NCI-H1048 (cell line): Measurements from ENCODE around the gene ZMYM1.
"Not testable (repeated sequence)": the region's sequence is repeated elsewhere in the genome, so short reads cannot be mapped to it uniquely, and the experiment has no call there.

Source experiments
- DNase-seq: peaks from one replicate; lab custom pipeline; 2025; lab: John Stamatoyannopoulos, UW

Gene ZMYM1

DNA sequence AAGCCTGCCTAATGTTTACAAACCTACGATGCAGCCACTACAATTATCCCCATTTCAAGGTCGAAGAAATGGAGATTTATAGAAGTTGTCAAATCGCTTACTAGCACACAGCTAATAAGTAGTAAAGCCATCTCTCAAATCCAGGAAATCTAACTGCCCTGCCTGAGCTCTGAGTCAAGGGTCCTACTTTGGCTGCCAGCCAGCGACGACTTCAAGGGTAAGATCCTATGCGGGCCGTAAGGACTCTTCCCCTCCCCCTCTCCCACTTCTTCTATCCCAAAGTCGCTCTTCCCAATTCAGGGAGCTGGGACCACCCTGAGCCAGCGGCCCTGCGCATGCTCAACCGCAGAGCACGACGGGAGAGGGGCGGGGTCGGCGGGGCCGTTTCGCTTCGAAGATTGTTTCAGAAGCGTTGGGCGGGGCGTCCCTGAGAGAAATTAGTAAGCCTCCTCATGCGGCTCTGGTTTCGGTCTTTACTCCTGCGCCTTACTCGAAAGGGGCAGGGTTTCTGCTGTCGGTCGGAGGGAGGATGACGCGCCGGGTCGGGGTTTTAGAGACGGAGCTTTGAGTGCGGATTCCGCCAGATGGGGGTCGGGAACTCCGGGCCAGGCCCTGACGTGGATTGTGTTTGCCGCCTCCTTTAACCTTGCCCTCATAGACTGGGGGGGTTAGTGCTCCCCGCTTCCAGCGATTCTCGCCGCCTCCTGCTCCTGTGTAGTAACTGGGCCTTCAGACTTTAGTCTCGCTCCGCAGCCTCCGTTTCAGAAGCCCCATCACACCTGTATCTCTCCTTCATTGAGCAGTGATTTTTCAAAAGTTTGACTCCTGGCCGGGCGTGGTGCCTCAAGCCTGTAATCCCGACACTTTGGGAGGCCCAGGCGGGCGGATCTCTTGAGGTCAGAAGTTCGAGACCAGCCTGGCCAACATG, at the start of gene ZMYM1:
ZMYM1 (plus strand) TSS at position 383 of the 928 bp plus-strand sequence. CDS start 14,603 bp downstream, outside the sequence.
- DNase-seq = peak; percentile 62

DNA sequence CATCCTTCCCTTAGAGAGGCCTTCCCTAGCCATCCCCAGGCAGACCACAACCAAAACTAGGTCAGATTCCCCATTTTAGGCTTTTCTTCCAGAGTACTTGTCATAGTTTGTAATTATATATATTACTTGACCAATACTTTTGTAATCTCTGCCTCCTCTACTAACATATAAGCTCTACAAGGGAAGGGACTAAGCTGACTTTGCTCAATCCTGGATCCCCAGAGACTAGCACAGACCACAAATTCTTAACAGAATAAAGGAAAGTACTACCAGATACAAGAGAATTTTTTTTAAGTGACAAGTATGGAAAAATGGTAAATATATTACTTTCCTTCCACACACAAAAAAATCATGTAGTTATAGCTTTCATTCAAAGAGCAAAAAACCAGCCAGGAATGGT, 49.4 kb upstream of the ZMYM1 start:
- DNase-seq = no peak

DNA sequence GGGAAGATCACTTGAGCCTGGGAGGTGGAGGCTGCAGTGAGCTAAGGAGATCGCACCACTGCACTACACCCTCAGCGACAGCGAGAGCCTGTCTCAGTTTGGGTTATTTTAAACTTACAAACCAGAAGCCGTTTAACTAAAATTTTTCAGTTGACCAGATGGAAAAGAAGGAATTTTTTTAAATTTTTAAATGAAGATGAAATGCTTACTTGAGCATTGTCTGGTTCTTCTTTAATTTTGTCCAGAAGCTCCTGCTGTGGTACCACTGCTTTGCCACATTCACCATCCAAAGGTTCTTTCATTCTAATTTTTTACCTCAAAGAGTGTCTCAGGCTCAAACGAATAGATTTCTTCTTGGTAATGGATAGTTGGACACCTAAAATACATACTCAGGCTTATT, 48.8 kb upstream of the ZMYM1 start:
- no peak for DNase-seq

DNA sequence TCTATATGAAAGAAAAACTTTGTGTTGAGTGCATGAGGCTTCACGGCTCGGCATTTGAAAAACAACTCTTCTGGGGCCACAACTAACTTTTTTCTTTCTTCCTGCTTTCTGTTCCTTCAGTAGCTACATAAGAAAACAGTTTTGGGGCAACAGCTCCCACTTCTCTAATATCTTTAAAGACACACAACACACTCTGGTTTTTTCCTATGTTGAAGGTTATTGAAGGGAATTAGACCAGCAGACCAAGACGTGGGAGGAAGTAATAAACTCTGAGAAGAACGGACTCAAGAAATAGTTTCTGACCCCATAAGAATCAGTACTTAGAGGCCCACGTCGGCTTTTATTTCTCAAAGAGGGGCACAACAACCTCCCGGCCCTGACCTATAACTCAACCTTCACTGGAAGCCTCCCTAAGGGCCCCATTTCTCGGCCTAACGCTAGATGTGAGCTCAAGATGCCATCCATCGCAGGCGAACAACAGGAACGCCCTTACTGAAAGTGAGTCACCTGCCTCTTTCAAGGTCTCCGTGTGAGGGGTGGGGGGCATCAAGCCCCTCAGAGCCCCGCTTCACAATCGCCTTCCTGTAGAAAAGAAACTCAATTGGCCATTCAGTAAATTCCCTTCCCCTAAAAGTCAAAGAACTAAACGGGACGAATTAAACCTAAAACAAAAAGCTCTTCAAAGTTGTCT, 48.3 kb upstream of the ZMYM1 start:
- DNase-seq = no peak

DNA sequence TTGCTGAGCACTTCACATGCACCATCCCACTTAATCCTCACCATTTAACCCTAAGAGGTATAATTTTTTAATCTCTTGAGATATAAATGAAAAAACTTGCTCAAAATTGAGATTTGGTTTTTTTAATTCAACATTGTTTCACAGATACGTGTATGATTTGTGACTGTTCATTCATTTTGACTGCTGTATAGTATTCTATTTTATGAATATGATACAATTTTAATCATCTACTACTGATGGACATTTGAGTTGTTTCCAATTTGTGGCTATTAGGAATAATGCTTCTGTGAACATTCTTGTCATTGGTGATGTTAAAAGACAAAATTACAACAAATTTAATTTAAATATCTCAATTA, 46.8 kb upstream of the ZMYM1 start:
- DNase-seq = no peak

DNA sequence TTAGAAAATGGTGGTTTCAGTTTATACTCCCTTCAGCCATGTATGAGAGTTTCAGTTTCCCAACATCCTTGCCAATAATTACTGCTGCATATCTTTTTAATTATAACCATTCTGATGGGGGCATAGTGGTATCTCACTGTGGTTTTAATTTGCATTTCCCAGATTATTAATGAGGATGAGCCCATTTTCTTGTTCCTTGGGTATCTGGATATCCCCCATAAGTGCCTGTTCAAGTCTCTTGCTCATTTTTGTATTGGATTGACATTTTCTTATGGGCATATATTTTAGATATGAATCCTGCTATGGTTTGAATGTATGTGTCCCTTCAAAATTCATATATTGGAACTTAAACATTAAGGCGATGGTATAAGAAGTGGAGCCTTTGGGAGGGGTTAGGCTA, 45.8 kb upstream of the ZMYM1 start:
- DNase-seq = no peak

DNA sequence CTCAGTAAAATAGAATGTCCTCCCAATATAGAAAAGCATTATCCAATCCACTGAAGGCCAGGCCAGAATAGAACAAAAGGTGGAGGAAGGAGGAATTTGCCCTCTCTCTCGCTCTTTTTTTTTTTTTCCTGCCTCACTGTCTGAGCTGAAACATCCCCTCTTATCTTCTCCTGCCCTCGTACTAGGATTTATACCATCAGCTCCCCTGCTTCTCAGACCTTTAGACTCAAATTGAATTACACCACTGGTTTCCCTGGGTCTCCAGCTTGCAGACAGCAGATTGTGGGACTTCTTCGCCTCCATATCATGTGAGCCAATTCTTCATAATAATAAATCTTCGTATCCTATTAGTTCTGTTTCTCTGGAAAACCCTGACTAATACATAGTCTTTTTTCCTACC, 42.6 kb upstream of the ZMYM1 start:
- DNase-seq = no peak

DNA sequence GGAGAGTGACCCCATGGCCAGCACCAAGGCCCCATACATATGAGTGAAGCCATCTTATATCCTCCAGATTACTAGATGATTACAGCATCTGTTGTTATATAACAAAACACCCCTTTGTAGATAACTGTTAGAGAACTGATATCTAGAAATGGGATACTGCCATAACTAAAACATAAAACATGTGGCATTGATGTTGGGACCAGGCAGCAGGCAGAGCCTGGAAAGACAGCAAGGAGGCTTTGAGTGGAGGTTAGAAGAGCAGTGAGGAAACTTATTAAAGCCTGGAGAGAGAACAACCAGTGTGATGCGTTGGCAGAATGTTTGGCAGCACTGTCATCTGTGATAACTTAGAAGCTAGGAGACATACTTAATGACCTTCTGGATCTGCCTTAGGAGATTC, 42.0 kb upstream of the ZMYM1 start:
- DNase-seq = no peak

DNA sequence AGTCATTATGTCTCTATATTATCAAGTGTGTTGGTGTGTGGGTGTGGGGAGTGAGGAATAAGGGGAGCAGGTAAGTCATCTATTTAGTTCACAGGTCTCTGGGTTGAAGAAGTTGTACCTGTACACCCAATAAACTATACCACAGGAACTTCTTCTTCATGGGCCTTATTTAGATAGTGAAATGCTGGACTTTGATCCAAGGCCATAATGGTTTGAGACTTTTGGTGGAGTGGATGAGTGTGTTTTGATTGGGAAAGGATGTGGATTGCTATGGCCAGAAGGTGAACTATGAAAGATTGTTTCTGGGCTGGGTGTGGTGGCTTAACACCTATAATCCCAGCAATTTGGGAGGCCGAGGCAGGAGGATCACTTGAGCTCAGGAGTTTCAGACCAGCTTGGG, 40.5 kb upstream of the ZMYM1 start:
- no peak for DNase-seq

DNA sequence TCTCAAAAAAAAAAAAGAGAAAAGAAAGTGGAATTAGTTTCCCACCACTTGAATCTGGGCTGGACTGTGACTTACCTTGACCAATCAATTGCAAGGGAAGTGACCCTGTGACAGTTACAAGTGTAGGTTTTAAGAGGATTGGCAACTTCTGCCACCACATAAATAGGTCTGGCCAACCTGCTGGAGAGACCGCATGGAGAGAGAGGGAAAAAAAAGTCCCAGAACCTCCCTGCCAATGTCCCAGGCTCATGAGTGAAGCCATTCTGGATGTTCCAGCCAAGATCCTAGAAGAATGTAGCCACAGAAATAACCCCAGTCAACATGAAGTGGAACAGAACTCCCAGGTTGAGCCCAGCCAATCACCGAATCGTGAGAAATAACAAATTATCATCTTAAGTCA, 35.7 kb upstream of the ZMYM1 start:
- no peak for DNase-seq

DNA sequence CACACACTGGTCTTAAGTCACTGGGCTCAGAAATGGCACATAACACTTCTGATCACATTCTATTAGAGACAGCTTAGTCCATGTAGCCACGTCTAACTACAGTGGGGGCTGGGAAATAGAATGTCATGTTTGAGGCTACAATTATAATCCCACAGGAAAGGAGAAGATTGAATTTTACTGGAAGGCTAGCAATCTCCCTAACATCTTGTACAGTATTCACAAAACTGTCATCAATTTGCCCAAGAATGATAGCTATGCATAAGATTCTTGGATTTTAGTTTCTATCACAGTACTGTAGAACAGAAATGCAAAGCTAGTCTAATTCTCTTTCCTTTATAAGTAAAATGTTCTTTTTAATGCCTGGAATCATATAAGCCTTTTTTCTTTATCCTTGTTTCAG, 34.8 kb upstream of the ZMYM1 start:
- DNase-seq = no peak

DNA sequence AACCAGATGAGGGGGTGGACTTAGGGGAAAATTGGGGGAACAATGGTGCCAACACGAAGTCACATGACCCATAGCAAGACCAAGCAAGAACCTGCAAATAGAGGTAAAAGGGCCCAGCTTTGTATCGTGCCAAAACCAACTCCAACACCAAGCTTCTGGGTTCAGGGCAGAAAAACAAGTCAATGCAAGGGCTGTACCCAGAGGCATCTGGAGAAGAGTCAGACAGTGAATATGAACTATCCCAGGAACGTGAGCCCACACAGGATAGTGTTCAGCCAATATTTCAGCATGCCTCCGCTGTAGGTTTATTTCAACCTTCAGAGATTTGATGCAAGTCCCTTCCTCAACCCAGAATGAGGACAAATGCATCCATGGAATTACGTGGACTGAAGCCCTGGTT, 32.5 kb upstream of the ZMYM1 start:
- no peak for DNase-seq

DNA sequence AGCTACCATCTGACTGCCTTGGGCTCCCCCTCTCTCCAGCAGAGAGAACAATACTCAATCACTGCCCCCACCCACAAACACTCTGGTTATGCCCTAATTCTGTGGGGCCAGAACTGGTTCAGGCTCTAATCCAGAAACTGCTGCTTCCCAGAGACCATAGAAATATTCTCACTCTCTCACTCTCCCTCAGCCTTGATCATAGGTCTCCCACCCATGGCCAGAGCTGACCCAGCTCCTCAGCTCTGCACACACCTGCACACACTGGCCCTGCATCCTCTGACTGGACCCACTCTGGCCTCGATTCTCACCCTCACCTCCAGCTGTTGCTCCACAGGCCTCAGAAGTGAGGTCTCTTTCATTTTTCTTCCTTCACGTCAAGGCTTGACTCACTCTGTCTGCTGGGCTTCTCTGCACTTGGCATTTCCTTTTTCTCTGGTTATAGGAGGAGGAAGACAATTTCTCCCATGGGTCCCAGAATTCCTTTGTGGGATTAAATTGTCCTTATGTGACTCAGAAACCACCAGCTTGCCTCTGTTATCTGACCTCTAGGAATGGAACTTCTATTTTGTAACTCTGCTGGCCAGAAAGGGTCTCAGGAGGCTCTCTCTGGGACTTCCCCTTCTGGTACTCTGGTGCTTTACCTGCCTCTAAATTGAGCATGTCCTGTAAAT, 31.9 kb upstream of the ZMYM1 start:
- no peak for DNase-seq

DNA sequence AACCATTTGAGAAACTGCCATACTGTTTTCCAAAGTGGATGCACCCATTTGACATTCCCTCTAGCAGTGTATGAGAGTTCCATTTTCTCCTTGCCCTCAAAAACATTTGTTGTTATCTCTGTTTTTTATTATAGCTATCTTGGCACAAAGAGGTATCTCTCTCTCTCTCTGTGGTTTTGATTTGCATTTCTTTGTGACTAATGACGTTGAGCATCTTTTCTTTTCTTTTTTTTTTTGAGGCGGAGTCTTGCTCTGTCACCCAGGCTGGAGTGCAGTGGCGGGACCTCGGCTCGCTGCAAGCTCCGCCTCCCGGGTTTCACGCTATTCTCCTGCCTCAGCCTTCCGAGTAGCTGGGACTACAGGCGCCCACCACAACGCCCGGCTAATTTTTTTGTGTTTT, 30.1 kb upstream of the ZMYM1 start:
- no peak for DNase-seq

DNA sequence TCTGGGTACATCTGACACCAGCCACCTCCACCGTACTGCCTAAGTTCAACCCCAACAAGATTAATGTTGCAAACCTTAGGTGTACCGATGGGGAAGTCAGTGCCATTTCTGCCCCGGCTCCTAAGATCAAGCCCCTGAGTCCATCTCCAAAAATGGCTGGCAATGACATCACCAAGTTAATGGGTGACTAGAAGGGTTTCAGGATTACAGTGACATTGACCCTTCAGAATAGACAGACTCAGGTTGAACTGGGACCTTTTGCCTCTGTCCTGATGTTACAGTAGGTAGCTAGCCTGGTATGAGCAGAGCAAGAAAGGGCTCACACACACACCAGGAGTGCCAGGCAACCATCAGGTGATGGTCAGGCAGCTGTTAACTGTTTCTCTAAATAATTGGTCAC, 25.8 kb upstream of the ZMYM1 start:
- no peak for DNase-seq

DNA sequence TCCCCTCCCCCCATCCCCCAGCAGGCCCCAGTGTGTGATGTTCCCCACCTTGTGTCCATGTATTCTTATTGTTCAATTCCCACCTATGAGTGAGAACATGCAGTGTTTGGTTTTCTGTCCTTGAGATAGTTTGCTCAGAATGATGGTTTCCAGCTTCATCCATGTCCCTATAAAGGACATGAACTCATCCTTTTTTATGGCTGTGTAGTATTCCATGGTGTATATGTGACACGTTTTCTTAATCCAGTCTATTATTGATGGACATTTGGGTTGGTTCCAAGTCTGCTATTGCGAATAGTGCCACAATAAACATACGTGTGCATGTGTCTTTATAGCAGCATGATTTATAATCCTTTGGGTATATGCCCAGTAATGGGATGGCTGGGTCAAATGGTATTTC, 24.9 kb upstream of the ZMYM1 start:
- not testable (repeated sequence) for DNase-seq

DNA sequence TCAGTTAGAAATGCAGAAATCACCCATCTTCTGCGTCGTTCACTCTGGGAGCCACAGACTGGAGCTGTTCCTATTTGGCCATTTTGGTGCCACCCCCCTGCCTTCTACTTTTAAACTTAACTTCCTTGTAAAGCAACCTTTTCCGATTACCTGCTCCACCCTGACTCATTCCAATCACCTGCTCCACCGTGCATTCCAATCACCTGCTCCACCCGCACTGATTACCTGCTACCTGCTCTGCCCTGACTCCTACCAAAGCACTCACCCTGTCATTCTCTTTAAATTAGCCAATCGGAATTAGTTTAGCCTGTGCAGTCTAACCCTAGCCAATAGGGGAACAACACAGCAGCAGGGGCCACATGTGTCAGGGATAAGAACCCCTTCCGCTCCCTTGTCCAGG, 20.9 kb upstream of the ZMYM1 start:
- not testable (repeated sequence) for DNase-seq

DNA sequence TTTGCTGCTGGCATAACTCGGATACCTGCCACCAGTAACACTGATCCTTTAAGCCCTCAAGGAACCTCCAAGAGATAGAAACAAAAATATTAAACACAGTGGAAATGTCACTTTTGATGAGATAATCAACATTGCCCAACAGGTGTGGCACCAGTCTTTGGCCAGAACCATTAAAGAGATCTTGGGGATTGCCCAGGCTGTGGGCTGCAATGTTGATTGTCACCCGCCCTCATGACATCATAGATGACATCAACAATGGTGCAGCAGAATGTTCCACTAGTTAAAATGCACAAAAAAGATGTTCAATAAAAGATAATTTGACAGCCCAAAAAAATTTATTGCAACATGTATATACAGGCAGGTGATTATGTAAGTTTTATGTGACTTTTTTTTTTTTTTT, 20.2 kb upstream of the ZMYM1 start:
- DNase-seq = no peak

DNA sequence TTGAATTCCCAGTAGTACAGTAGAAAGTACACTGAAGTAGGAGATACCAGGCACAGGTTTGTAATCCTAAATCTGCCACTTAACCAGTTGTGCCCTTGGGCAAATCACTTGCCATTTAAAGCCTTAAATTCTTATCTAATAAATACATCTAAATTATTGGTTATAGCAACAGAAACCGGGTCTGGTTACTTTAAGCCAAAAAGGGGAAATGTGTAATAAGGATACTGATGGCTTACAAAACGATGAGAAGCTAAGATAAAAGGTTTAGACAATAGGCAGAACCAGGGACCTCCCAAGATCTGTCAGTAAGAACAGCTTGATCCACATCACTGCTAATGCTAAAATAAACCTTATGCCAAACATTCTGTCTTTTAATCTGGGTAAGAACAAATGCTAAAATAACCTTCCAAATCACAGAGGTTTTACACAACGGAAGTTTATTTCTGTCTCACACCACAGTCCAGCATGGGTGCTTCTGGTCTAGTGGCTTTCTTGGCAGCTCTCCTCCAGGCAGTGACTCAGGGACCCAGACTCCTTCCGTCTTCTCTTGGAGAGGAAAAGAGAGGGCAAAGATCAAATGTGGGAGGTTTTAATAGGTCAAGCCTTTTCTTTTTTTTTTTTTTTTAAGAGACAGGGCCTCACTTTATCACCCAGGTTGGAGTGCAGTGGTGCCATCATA, 16.5 kb upstream of the ZMYM1 start:
- no peak for DNase-seq

DNA sequence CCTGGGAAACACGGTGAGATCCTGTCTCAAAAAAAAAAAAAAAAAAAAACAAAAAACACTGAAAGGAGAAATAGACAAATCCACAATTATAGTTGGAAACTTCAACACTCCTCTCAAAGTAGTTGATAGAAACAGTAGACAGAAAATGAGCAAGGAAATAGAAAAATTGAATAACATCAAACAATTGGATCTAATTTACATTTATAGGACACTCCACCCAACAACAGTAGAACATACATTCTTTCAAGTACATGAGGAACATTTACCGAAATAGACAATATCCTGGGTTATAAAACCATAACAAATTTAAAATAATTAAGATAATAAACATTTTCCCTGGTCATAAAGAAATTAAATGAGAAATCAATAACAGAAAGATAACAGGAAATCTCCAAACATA, 14.9 kb upstream of the ZMYM1 start:
- DNase-seq = no peak

DNA sequence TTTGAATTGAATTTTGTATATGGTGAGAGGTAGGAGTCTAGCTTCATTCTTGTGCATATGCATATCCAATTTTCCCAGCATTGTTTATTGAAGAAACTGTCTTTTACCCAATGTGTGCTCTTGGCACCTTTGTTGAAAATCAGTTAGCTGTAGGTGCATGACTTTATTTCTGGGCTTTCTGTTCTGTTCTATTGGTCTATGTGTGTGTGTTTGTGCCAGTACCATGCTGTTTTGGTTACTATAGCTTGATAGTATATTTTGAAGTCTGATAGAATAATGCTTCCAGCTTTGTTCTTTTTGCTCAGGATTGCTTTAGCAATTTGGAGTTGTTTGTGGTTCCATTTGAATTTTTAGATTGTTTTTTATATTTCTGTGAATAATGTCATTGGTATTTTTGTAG, 9.4 kb upstream of the ZMYM1 start:
- DNase-seq = no peak

DNA sequence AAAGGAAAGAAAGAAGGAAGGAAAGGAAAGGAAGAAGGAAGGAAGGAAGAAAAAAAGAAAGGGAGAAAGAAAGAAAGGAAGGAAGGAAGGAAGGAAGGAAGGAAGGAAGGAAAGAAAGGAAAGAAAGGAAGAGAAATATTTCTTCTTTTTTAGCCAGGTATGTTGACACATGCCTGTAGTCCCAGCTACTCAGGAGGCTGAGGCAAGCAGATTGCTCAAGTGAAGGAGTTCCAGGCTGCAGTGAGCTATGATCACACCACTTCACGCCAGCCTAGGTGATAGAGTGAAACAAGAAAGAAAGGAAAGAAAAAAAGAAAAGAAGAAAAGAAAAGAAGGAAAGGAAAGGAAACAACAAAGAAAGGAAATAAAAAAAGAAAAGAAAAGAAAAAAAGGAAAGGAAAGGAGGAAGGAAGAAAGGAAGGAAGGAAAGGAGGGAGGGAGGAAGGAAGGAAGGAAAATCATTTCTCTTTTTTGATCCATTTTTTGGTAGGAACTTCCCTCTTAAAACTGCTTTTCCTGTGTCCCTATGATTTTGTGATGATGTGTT, 5.8 kb upstream of the ZMYM1 start:
- DNase-seq = no peak
